ENCODE measurements around the gene RETSAT.

Gene RETSAT

DNA sequence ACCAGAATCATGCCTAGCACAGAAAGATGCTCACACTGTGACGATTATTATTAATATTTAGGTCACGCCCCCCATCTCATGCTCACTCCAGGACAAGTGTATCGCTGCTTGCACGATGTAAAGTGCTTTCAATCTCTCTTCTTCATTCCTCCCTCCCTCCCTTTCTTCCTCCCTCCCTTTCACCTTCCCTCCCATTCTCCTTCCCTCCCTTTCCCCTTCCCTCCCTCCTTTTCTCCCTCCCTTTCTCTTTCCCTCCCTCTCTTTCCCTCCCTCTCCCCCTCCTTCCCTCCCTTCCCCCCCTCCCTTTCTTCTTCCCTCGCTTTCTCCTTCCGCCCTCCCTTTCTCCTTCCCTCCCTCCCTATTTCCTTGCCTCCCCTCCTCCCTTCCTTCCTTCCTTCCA is 46.1 kb downstream of the RETSAT start:
- no peak for DNase-seq (ENCODE audit: low spot score)

DNA sequence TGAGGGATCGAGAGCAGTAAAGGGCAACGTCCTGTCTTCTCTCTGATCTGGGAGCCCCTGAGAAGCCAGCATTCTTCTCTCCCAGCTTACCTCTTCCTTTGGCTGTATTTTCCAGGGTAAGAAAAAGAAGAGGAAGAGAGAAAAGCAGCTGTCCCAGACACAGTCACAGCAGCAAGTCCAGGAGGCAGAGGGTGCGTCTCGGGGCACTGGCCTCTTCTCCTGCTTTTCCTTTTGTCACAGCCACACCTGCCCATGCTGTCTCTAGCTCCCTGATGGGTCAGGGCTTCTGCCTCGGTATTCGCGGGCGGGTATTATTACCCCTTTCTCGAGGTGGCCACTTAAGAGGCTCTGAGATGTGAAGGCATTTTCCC is 46.8 kb downstream of the RETSAT start:
- DNase-seq (ENCODE audit: low spot score): no peak

DNA sequence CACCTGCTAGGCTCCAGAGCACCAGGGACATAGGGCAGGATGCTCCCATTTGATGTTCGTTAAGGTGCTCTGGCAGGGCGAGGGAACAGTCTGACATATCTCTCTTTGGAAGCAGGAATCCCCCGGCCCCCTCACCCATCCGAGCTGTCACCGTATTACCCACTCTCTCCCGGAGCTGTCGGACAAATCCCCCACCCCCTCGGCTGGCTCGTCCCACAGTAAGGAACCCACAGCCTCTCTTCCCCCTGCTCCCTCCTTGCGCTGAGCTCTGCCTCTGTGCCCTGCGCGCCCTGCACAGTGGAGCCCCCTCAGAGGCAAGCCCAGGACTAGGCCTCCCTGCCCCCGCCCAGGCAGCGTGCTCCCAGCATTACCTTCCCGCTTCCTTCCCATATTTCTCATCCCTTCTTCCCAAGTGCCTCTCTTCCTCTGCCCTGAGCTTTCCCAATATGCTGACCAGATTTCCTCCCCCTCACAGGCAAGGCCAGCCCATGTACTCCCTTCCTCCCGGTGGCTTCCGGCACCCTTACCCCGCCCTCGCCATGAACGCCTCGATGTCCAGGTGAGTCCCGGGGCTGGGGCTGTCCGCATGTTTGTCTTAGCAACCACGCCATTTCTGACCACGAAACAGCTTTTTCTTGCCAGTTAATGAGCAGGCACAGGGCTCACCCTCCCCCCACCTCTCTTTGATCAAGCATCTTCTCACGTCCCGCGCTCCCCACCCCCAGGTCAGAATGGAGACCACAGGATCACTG is 50.4 kb downstream of the RETSAT start:
- no peak for DNase-seq (ENCODE audit: low spot score)

DNA sequence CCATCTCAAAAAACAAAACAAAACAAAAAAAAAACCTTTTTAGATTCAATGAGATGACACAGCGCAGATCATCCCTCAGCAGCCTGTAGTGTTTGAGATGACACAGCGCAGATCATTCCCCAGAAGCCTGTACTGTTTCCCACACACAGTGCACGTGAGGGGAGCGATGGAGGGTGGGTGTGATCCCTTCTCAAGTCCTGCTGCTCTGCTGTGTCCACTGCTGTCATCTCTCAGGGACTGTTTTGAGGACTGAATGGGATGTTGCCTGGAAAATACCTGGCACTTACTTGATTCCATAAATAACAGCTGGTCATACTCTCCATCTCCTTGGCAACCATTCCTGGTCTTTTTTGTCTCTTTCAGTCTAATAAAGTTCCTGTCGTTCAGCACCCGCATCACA is 52.2 kb downstream of the RETSAT start:
- DNase-seq (ENCODE audit: low spot score): no peak
